Head of caudate nucleus (tissue), 42 donors: ENCODE data around the gene TNKS2.
"Not testable (repeated sequence)": the region's sequence is repeated elsewhere in the genome, so short reads cannot be mapped to it uniquely, and the experiment has no call there.

Experiments used
- DNase-seq, 42 donors: peaks; one replicate each; pipeline versions ENCODE4 v3.0.0 to v3.0.0-alpha.2; 2020 to 2021; ENCODE audit warnings: mixed read lengths in 7 of 42
- intact Hi-C: fragments of 100-400 bp; cut with DNase I; formaldehyde crosslinking; loops from one replicate; pipeline ENCODE4 v1.15.0; 2022

Gene TNKS2

DNA sequence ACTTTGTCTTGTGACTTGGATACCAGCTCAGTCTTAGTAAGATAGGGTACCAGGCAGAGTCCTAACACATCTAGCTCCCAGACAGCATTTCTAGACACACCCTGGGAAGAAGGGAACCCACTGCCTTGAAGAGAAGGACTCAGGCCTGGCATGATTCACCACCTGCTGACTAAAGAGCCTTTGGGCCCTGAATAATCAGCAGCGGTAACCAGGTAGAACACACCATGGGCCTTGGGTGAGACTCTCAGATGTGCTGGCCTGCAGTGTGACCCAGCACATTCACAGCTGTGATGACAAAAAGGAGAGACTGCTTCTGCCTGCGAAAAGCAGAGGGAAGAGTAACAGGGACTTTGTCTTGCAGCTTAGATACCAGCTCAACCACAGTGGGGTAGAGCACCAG, 10.4 kb upstream of the TNKS2 start:
- intact Hi-C loops, result no loop called here
- DNase-seq, result no peak

DNA sequence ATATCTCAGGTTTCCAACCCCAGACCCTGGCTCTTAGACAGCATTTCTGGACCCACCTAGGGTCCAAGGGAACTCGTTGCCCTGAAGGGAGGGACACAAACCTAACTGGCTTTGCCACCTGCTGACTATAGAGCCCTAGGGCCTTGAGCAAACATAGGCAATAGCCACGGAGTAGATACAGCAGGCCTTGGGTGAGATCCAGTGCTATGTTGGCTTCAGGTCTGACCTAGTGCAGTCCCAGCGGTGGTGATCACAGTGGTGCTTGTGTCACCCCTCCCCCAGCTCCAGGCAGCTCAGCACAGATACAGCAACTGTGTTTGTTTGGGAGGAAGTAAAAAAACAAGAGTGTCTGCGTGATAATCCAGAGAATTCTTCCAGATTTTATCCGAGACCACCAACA, 9.7 kb upstream of the TNKS2 start:
- DNase-seq, result no peak
- intact Hi-C loops, result no loop called here

DNA sequence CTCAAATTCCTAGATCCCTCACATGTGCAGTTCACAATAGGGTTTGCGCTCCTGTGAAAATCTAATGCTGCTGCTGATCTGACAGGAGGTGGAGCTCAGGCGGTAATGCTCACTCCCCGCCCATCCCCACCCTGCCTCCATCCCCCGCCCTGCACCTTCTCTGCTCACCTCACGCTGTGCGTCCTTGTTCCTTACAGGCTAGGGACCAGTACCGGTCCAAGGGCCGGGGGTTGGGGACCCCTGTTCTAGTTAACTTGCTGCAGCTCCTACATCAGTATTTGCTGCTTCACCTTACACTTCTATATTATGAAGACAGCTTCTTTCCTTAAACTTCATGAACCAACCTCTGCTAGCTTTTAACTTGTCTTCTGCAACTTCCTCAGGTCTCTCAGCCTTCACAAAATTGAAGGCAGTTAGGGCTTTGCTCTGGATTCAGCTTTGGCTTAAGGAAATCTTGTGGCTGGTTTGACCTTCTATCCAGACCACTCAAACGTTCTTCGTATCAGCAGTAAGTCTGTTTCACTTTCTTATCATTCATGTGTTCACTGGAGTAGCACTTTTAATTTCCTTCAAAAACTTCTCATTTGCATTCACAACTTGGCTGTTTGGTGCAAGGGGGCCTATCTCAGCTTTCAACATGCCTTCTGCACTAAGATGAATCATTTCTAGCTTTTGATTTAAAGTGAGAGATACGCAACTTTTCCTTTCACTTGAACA, 1.7 kb upstream of the TNKS2 start:
- intact Hi-C loops, result loop anchor here (5.0 to 10.0 kb wide), 3 partner anchors 111 to 162 kb away; partner anchors contain the start of genes BTAF1, FGFBP3 and PPP1R3C
- DNase-seq, result peak in 29 of 42 donors; percentile 3 to 63 (median 23)

- intact Hi-C loops, result loop anchor here (5.0 to 10.0 kb wide), 3 partner anchors 110 to 162 kb away; partner anchors contain the start of genes BTAF1, FGFBP3 and PPP1R3C
- no peak for DNase-seq
These were observed 1.1 kb upstream of the TNKS2 start for GRCh38 chr10:91797048-91797690.

- intact Hi-C loops, result loop anchor here (5.0 to 10.0 kb wide), 3 partner anchors 108 to 164 kb away; partner anchors contain the start of genes BTAF1, FGFBP3 and PPP1R3C
- DNase-seq, result peak in 16 of 42 donors; percentile 10 to 49 (median 26)
These were observed 704 bp downstream of the TNKS2 start for GRCh38 chr10:91798649-91799611.

DNA sequence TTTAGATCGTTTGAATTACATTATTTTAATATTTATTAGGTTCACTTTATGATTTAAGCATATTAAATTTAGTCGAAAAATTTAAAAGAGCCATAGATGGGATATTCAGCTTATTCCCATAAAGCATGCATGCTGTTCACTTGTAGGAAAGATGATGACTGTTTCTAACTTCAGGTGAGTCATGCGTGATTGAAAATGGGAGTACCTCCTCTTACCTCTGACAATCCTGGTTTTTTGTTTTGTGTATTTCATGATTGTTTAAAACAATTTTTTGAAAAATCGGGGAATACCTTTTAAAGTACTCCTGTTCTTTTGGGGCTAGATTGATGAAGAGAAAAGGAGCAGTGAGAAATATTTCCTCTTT, 1.4 kb downstream of the TNKS2 start:
- DNase-seq, result no peak

GRCh38 chr10:91800182-91800581, 2.0 kb downstream of the TNKS2 start:
- intact Hi-C loops, result no loop called here
- DNase-seq, result no peak

More for the DNA sequence above, 1.4 kb downstream of the TNKS2 start:
- intact Hi-C loops, result loop anchor here (5.0 to 10.0 kb wide), 3 partner anchors 108 to 165 kb away; partner anchors contain the start of genes BTAF1, FGFBP3 and PPP1R3C

DNA sequence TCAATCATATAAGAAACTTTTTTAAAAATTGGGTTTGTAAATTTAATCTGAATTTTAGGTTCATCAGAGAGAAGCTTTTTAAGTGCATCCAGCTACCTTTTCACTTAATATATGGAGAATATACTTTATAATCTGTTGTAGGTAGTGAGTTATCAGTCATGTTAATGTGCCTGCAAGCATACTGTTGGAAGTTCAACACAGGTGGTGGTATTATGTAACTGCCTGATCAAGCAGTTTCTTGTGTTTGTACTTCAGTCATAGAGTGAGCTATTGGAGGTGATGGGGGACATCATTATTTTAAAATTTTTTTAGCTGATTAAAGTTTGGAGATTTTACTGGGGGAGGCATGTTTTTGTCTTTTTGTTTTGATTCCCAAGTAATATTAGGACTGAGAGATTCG, 2.5 kb downstream of the TNKS2 start:
- peak in 2 of 42 donors; percentile 30 to 45 for DNase-seq
- intact Hi-C loops, result no loop called here

DNA sequence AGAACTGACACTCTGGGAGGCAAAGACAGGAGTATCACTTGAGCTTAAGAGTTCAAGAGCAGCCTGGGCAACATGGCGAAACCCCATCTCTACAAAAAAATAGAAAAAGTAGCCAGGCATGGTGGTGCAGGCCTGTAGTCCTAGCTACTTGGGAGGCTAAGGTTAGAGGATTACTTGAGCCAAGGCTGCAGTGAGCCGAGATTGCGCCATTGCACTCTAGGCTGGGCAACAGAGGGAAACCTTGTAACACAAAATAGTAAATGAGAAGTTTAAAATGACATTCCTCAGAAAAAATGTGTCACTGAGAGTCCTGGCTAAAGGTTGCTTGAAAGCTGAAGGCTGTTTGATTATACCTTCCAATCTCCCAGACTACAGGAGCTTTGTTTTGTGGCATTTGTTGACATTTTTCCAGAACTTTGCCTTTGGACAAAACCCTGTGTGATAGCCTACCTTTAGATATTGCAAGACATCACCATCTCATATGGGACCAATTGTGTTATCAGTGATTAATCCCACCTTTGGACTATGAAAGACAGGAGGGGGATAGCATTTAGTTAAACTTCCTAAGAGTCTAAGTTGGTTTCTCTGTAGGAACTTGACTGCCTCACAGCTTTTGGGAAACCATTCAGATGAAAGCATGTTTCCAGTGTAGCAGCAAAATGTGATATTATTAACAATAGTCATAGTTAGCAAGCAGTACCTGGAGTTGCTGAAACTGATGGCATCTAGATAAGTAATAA, 5.3 kb downstream of the TNKS2 start:
- no peak for DNase-seq
- intact Hi-C loops, result no loop called here

DNA sequence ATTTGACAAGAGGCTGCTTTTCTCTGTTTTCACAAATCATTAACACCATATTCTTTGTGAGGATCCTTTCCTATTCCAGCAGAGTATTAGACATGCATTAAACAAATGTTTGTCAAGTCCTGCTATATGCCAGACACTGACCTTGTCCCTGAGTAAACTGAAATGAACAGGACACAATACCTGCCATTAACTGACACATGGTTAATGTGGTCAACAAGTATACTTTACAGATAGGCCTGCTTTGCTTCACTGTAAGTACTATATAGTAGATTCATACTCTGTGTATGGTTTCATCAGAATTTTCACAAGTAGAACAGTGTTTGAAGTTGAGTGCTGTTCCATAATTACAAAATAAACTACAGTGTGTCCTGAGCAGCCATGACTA, 5.9 kb downstream of the TNKS2 start:
- intact Hi-C loops, result no loop called here

GRCh38 chr10:91805110-91805838, 7.0 kb downstream of the TNKS2 start:
- intact Hi-C loops, result no loop called here
- peak in 1 of 42 donors; percentile 4 for DNase-seq

More for the DNA sequence above, 5.9 kb downstream of the TNKS2 start:
- no peak for DNase-seq

GRCh38 chr10:91807264-91807663, 9.0 kb downstream of the TNKS2 start:
- DNase-seq, intact Hi-C loops: not testable (repeated sequence)

- intact Hi-C loops, result no loop called here
- DNase-seq, result no peak
These were observed 15.0 kb downstream of the TNKS2 start for GRCh38 chr10:91813251-91813650.

GRCh38 chr10:91816981-91817380, 18.8 kb downstream of the TNKS2 start:
- intact Hi-C loops, result no loop called here
- DNase-seq, result no peak

- intact Hi-C loops, result no loop called here
- no peak for DNase-seq
These were observed 21.9 kb downstream of the TNKS2 start for GRCh38 chr10:91820144-91820543.

GRCh38 chr10:91824076-91824475, 25.9 kb downstream of the TNKS2 start:
- intact Hi-C loops, result no loop called here
- DNase-seq, result no peak

DNA sequence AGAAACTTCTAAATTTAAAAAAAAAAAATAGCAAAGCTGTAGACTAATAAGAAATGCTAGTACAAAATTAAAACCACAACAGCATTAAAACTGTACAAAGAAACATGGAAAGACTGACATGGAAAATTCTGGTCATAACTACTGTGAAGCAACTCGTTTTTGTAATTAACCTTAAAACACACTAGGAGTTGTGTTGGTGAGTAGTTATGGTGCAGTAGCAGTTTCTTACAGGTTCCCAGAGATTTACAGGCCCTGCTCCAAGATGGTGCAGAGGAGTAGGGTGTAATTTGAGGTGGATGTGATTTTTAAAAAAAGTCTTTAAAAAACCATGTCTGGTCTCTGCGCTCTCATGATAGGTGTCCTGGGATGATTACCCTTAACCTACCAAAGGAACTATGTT, 31.0 kb downstream of the TNKS2 start:
- DNase-seq, result no peak
- intact Hi-C loops, result no loop called here

DNA sequence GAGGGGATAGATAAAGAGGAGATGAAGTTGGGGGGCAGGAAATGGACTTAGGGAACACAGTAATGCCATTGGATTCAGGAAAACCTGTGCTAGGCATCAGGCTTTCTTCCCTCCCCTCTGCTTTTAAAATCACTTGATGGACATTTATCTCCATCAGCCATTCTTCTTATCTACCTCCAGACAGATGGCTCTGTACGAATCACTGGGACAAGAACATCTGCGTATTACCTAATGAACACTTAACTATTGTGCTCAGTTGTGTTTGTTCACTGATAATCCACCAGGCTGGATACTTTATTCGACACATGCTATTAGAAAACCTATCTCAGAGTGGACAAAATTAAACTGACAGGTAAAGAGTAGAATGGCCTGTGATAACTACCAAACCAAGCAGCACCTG, 40.0 kb downstream of the TNKS2 start:
- intact Hi-C loops, result no loop called here

More for the DNA sequence above, 40.0 kb downstream of the TNKS2 start:
- no peak for DNase-seq
